Liver (tissue), 9 donors: ENCODE measurements around the gene VWA3B. TPM values are rescaled to one million over a fixed set of nuclear protein-coding genes. Genes with fewer than 3 reads are reported as not detected.

ENCODE experiments used
- DNase-seq: peaks from one replicate; pipeline ENCODE4 v3.0.0-alpha.2; 2017; ENCODE audit warnings: low spot score
- H3K27ac ChIP-seq, 2 donors: one replicate each; pipeline ENCODE4 v1.7.0; 2013; ENCODE audit warnings: inconsistent platforms in 2 of 2, low read length in 2 of 2, control low read depth in 1 of 2, low read depth in 1 of 2, mild to moderate bottlenecking in 1 of 2
- H3K27me3 ChIP-seq, 4 donors: one replicate each; pipeline versions ENCODE4 v1.6.1 to v1.7.0; 2013; ENCODE audit warnings: low read length in 3 of 4, inconsistent platforms in 1 of 4, mild to moderate bottlenecking in 1 of 4, moderate library complexity in 1 of 4; ENCODE audit not compliant: control insufficient read depth in 4 of 4, insufficient read depth in 4 of 4
- H3K36me3 ChIP-seq, 4 donors: one replicate each; pipeline versions ENCODE4 v1.6.1 to v1.7.0; 2013; ENCODE audit warnings: low read length in 3 of 4, mild to moderate bottlenecking in 3 of 4, low read depth in 1 of 4, moderate library complexity in 1 of 4; ENCODE audit not compliant: control insufficient read depth in 4 of 4, insufficient read depth in 3 of 4
- H3K4me1 ChIP-seq, 4 donors: one replicate each; pipeline versions ENCODE4 v1.6.1 to v1.7.0; 2013; ENCODE audit warnings: low read length in 3 of 4, mild to moderate bottlenecking in 3 of 4, moderate library complexity in 1 of 4; ENCODE audit not compliant: control insufficient read depth in 4 of 4, insufficient read depth in 4 of 4
- H3K4me3 ChIP-seq, 3 donors: one replicate each; pipeline versions ENCODE4 v1.6.1 to v1.7.0; 2013; ENCODE audit warnings: low read length in 3 of 3, control low read depth in 1 of 3, low read depth in 1 of 3, mild to moderate bottlenecking in 1 of 3
- H3K9ac ChIP-seq, 2 donors: one replicate each; pipeline ENCODE4 v1.7.0; 2013; ENCODE audit warnings: low read length in 2 of 2, mild to moderate bottlenecking in 2 of 2, moderate library complexity in 2 of 2, control low read depth in 1 of 2, low read depth in 1 of 2
- H3K9me3 ChIP-seq, 4 donors: one replicate each; pipeline versions ENCODE4 v1.6.1 to v1.7.0; 2013; ENCODE audit warnings: low read length in 3 of 4; ENCODE audit not compliant: control insufficient read depth in 4 of 4
- ATF3 ChIP-seq: IDR thresholded peaks from 2 replicates; pipeline ENCODE4 v1.6.1; 2016; ENCODE audit warnings: antibody characterized with exemption
- EGR1 ChIP-seq, 2 donors: IDR thresholded peaks; 2 replicates each; pipeline ENCODE4 v1.6.1; 2016 to 2018; ENCODE audit warnings: antibody characterized with exemption in 2 of 2, low read depth in 2 of 2
- FOXA1 ChIP-seq: IDR thresholded peaks from 2 replicates; pipeline ENCODE4 v1.6.1; 2016; ENCODE audit warnings: antibody characterized with exemption
- FOXA2 ChIP-seq: IDR thresholded peaks from 2 replicates; pipeline ENCODE4 v1.6.1; 2016; ENCODE audit warnings: antibody characterized with exemption
- GABPA ChIP-seq, 2 donors: IDR thresholded peaks in 1 of 2; conservative IDR thresholded peaks in 1 of 2; 2 replicates each; pipeline ENCODE4 v1.6.1; 2016; ENCODE audit warnings: antibody characterized with exemption in 2 of 2, mild to moderate bottlenecking in 1 of 2, moderate library complexity in 1 of 2
- HNF4A ChIP-seq, 2 donors: conservative IDR thresholded peaks; 2 replicates each; pipeline ENCODE4 v1.6.1; 2016; ENCODE audit warnings: antibody characterized with exemption in 2 of 2, mild to moderate bottlenecking in 2 of 2
- HNF4G ChIP-seq: IDR thresholded peaks from 2 replicates; pipeline ENCODE4 v1.6.1; 2016; ENCODE audit warnings: antibody characterized with exemption
- JUND ChIP-seq, 2 donors: IDR thresholded peaks; 2 replicates each; pipeline ENCODE4 v1.6.1; 2016; ENCODE audit warnings: antibody characterized with exemption in 2 of 2
- NR2F2 ChIP-seq: IDR thresholded peaks from 2 replicates; pipeline ENCODE4 v1.6.1; 2016; ENCODE audit warnings: antibody characterized with exemption
- RAD21 ChIP-seq, 2 donors: IDR thresholded peaks; 2 replicates each; pipeline ENCODE4 v1.6.1; 2016; ENCODE audit warnings: antibody characterized with exemption in 2 of 2, mild to moderate bottlenecking in 2 of 2
- RXRA ChIP-seq, 2 donors: IDR thresholded peaks; 2 replicates each; pipeline ENCODE4 v1.6.1; 2017 to 2018; ENCODE audit warnings: antibody characterized with exemption in 2 of 2, mild to moderate bottlenecking in 1 of 2
- SP1 ChIP-seq: IDR thresholded peaks from 2 replicates; pipeline ENCODE4 v1.6.1; 2018; ENCODE audit warnings: antibody characterized with exemption, mild to moderate bottlenecking
- TAF1 ChIP-seq: conservative IDR thresholded peaks from 2 replicates; pipeline ENCODE4 v1.6.1; 2016; ENCODE audit warnings: antibody characterized with exemption, mild to moderate bottlenecking
- WGBS: extraction: QIAGEN DNeasy Blood & Tissue Kit; methylation state at CpG from one replicate; pipeline ENCODE4 v1.1.7; 2013; 5-methylcytosine and 5-hydroxymethylcytosine counted together
- polyA plus RNA-seq, 2 donors: library from polyadenylated mRNA; stranded (reverse) in 1 of 2; unstranded in 1 of 2; fragments of 200-250 nt in 1 of 2; fragments of >200 nt in 1 of 2; fragmentation: Nextera tagmentation in 1 of 2; extraction: Ambion mirVana in 1 of 2; gene quantifications; one replicate each; pipeline versions ENCODE4 v1.2.1 to v1.2.3, GENCODE V29; 2013 to 2015
- total RNA-seq, 2 donors: library from RNA; depleted of rRNA; stranded (reverse); fragments of >200 nt; gene quantifications; one replicate each; pipeline ENCODE4 v1.2.3, GENCODE V29; 2014
- TF ChIP-seq, protein P1 (sequence below): fragments of 150-350 bp; IDR thresholded peaks from 2 replicates; pipeline ENCODE4 v1.5.1; 2017; ENCODE audit warnings: improper control_type of control experiment, low read depth, low read length; ENCODE audit not compliant: missing input control
- TF ChIP-seq, protein P2 (sequence below): IDR thresholded peaks from 2 replicates; pipeline ENCODE4 v1.6.1; 2016; ENCODE audit warnings: antibody characterized with exemption, mild to moderate bottlenecking
- TF ChIP-seq, protein P3 (sequence below): IDR thresholded peaks from 2 replicates; pipeline ENCODE4 v1.6.1; 2016; ENCODE audit warnings: antibody characterized with exemption
- TF ChIP-seq, protein P4 (sequence below): IDR thresholded peaks from 2 replicates; pipeline ENCODE4 v1.6.1; 2016; ENCODE audit warnings: antibody characterized with exemption
- donor health status: healthy.
- donor health status: healthy.
- donor health status: healthy.
- donor health status: healthy.
- donor health status: healthy.

The VWA3B gene
- total and polyA plus RNA-seq, 4 donors, result 0.08 TPM; not detected in 3

DNA sequence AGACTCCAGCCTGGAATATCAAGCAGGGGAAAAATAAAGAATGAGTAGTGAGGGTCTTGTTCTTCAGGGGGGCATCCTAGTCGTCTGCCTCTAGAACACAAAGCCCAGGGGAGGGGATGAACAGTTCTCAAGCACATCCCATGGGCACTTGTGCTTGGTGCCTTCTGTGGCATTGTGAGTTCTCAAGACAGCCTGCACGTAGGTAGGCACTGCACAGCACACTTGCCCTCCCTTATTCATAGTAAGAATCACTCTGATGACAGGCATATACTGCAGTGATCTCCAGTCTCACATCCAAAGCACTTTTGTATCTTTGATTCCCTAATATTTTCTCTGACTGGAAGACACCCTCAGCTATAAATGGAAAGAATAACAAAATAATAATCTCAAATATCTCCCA is 154.6 kb downstream of the VWA3B start:
- TF ChIP-seq RAD21 (IDR thresholded peaks at IDR 0.05), result no peak
- TF ChIP-seq EGR1 (IDR thresholded peaks at IDR 0.05; ENCODE audit: low read depth in 2 of 2), result no peak
- TF ChIP-seq, protein P1, sequence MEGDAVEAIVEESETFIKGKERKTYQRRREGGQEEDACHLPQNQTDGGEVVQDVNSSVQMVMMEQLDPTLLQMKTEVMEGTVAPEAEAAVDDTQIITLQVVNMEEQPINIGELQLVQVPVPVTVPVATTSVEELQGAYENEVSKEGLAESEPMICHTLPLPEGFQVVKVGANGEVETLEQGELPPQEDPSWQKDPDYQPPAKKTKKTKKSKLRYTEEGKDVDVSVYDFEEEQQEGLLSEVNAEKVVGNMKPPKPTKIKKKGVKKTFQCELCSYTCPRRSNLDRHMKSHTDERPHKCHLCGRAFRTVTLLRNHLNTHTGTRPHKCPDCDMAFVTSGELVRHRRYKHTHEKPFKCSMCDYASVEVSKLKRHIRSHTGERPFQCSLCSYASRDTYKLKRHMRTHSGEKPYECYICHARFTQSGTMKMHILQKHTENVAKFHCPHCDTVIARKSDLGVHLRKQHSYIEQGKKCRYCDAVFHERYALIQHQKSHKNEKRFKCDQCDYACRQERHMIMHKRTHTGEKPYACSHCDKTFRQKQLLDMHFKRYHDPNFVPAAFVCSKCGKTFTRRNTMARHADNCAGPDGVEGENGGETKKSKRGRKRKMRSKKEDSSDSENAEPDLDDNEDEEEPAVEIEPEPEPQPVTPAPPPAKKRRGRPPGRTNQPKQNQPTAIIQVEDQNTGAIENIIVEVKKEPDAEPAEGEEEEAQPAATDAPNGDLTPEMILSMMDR, result no peak
- no peak for TF ChIP-seq ATF3
- TF ChIP-seq HNF4A (conservative IDR thresholded peaks at IDR 0.05), result no peak
- TF ChIP-seq, protein P2, sequence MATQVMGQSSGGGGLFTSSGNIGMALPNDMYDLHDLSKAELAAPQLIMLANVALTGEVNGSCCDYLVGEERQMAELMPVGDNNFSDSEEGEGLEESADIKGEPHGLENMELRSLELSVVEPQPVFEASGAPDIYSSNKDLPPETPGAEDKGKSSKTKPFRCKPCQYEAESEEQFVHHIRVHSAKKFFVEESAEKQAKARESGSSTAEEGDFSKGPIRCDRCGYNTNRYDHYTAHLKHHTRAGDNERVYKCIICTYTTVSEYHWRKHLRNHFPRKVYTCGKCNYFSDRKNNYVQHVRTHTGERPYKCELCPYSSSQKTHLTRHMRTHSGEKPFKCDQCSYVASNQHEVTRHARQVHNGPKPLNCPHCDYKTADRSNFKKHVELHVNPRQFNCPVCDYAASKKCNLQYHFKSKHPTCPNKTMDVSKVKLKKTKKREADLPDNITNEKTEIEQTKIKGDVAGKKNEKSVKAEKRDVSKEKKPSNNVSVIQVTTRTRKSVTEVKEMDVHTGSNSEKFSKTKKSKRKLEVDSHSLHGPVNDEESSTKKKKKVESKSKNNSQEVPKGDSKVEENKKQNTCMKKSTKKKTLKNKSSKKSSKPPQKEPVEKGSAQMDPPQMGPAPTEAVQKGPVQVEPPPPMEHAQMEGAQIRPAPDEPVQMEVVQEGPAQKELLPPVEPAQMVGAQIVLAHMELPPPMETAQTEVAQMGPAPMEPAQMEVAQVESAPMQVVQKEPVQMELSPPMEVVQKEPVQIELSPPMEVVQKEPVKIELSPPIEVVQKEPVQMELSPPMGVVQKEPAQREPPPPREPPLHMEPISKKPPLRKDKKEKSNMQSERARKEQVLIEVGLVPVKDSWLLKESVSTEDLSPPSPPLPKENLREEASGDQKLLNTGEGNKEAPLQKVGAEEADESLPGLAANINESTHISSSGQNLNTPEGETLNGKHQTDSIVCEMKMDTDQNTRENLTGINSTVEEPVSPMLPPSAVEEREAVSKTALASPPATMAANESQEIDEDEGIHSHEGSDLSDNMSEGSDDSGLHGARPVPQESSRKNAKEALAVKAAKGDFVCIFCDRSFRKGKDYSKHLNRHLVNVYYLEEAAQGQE, result no peak
- no peak for TF ChIP-seq FOXA1
- TF ChIP-seq JUND (IDR thresholded peaks at IDR 0.05), result no peak
- no peak for TF ChIP-seq NR2F2
- TF ChIP-seq SP1, result no peak
- TF ChIP-seq RXRA (IDR thresholded peaks at IDR 0.05), result no peak
- TF ChIP-seq GABPA (IDR thresholded peaks at IDR 0.05 in 1 of 2, conservative IDR thresholded peaks at IDR 0.05 in 1 of 2), result no peak
- TF ChIP-seq TAF1, result no peak
- no peak for TF ChIP-seq HNF4G
- no peak for TF ChIP-seq FOXA2
- TF ChIP-seq, protein P3, sequence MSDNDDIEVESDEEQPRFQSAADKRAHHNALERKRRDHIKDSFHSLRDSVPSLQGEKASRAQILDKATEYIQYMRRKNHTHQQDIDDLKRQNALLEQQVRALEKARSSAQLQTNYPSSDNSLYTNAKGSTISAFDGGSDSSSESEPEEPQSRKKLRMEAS, result no peak
- no peak overlapping the region for H3K4me3 ChIP-seq
- no peak overlapping the region for H3K27ac ChIP-seq
- 74% methylated on average over 2 of the region's 2 CpGs for WGBS
- H3K9me3 ChIP-seq, result no peaks in the 10 kb centered on the region
- no peak for DNase-seq
- no peaks in the 10 kb centered on the region for H3K27me3 ChIP-seq
- no peak overlapping the region for H3K9ac ChIP-seq
- H3K36me3 ChIP-seq, result no peaks in the 10 kb centered on the region
- H3K4me1 ChIP-seq, result peaks cover 0 to 6% (median 0%) of the 10 kb centered on the region in 4 donors

- no peak overlapping the region for H3K27ac ChIP-seq
- DNase-seq, result no peak
- no peaks in the 10 kb centered on the region for H3K36me3 ChIP-seq
- 93% methylated on average over 5 of the region's 5 CpGs for WGBS
- H3K4me1 ChIP-seq, result peaks cover 0 to 6% (median 0%) of the 10 kb centered on the region in 4 donors
- no peaks in the 10 kb centered on the region for H3K27me3 ChIP-seq
- TF ChIP-seq, protein P1, result no peak
- TF ChIP-seq SP1 (no peak), RXRA (IDR thresholded peaks at IDR 0.05) (no peak)
- TF ChIP-seq, protein P4, sequence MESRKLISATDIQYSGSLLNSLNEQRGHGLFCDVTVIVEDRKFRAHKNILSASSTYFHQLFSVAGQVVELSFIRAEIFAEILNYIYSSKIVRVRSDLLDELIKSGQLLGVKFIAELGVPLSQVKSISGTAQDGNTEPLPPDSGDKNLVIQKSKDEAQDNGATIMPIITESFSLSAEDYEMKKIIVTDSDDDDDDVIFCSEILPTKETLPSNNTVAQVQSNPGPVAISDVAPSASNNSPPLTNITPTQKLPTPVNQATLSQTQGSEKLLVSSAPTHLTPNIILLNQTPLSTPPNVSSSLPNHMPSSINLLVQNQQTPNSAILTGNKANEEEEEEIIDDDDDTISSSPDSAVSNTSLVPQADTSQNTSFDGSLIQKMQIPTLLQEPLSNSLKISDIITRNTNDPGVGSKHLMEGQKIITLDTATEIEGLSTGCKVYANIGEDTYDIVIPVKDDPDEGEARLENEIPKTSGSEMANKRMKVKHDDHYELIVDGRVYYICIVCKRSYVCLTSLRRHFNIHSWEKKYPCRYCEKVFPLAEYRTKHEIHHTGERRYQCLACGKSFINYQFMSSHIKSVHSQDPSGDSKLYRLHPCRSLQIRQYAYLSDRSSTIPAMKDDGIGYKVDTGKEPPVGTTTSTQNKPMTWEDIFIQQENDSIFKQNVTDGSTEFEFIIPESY, result no peak
- TF ChIP-seq, protein P2, result no peak
- no peak overlapping the region for H3K9ac ChIP-seq
- H3K4me3 ChIP-seq, result no peak overlapping the region
- peaks cover 0 to 1% (median 0%) of the 10 kb centered on the region in 4 donors for H3K9me3 ChIP-seq
Measured at GRCh38 chr2:98242003-98242402, 155.0 kb downstream of the VWA3B start.
